HG03442 (cell line): ENCODE measurements around the gene RANBP3L.
"Not testable (repeated sequence)": the region's sequence is repeated elsewhere in the genome, so short reads cannot be mapped to it uniquely, and the experiment has no call there.

Experiments
- ATAC-seq: cut with Tn5 transposase; IDR thresholded peaks from one replicate; pipeline ENCODE4 v1.9.1; 2021; ENCODE audit warnings: mild to moderate bottlenecking, moderate library complexity; ENCODE audit not compliant: unreplicated experiment

The RANBP3L gene

DNA sequence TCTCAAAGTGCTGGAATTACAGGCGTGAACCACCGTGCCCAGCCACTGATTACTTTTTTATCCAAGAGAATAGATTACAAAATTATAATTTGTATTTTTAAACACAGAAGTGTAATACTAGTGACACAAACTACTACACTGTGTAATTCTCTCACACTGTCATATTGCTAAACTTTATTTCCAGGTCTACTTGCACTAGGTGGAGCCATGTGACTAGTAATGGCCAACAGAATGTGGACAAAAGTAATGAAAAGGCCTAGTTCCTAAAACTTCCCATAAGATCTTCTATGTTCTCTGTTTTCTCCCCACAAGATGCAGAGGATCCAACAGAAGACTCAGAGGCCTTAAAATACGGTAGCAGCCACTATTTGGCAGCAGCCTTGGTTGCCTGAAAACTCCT lies 87.3 kb downstream of the RANBP3L start:
- no peak for ATAC-seq

DNA sequence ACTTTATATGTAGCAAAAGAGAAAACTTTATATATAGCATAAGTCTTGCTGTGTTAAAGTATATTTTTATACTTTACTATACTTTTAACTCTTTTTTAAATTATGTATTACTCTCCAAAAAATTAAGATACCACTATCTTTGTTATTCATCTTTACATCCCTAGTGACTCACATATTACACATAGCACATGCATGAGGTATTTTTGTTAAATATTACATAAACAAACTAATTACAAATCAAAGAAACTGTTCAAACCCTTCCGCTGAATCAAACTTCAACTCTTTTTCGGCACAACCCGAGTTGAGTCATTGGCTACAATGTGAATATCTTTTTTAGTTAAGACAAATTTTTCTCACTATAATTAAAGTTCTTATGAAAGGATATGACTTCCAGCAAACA lies 92.0 kb downstream of the RANBP3L start:
- no peak for ATAC-seq

DNA sequence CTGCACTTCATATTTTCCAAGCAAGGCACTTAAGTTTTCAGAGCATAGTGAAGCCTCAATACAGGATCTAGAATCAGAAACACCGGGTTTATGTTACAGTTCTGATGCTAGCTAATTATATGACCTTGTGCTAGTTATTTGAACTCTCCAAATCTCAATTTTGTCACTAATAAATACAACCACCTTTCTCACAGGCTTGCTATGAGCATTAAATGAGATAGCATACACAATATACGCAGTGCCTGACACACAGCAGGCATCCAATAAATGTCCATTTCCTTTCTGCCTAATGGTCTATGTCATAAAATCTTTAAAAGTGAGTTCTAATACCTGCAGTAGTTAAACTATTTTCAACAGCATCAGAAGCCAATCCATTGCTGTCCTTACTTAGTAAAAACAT lies 92.9 kb downstream of the RANBP3L start:
- ATAC-seq: no peak

DNA sequence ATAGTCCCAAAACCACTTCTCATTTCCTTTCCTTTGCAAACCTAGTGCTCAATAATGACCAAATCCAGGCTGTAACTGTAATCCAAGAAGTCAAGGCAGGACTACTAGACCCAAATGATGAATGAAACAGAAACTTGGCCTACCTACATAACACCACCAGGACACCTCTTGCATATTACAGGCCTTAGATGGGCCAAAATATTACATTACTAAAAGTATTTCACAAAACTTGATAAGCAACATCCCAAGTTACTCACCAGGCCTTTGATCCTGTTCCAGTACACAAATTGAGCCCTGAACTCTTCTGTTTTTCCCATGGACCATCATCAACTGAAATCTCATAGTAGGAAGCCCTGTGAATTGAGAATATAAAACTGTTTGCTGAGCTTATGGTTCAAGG lies 94.8 kb downstream of the RANBP3L start:
- ATAC-seq: no peak

DNA sequence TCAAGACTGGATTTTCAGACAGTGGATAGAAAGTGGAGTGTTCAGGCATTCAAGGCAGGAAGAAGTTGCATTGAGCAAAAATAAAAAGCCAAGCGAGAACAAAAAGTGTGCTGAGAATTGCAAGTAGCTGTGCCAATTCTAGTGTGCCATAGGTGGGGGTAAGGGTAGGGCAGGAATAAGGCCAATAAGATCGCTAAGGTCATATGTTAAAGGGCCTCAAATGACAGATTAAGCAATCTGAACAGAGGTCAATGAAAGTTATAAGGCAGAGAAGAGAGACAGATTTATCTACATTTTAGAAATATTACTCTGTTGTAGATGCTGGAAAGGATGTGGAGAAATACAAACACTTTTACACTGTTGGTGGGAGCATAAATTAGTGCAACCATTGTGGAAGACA lies 96.4 kb downstream of the RANBP3L start:
- no peak for ATAC-seq

DNA sequence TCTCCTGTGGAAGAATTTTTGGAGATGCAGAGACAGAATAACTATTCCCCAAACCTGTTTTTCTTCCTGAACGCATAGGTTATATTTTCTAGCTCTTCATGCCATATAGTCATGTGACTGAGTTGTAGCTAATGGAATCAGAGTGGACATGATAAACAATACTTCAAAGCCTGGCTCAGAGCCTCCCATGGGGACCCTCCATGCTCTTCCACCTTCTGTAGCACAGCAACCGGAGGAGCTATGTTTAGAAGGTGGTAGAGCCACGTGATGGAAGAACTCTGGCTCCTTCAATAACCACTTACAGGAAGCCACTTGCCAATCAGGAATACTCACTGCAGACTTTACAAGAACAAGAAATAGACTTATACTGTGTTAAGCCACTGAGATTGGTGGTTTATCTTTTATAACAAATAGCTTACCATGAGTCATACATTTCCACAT lies 99.2 kb downstream of the RANBP3L start:
- no peak for ATAC-seq

DNA sequence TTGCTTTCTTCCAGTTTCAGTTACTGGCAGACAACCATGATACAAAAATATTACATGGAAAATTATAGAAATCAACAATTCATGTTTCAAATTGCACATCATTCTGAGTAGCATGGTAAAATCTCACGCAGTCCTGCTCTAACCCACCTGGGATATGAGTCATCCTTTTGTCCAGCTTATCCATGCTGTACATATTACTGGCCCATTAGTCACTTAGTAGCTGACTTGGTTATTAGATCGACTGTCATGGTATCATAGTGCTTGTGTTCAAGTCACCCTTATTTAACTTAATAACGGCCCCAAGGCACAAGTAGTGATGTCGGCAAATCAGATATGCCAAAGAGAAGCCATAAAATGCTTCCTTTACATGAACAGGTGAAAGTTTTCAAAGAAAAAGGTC lies 101.2 kb downstream of the RANBP3L start:
- no peak for ATAC-seq

DNA sequence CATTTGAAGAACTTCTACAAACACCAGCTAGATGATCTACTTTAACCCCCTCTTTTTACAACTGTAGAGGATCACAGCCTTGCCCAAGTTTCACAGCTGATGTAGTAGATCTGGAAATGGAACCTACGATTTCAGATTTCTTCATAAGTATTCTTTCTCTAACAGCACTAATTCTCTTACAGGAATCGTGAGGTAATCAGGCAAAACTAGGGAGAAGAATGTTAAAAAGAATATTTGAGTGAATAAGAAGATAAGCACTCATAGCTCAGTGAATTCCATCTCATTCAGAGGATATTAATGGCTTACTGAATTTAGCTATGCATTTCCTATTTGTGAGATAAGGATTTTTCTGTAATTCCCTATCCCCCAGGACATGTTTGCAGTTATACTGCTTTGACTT lies 102.1 kb downstream of the RANBP3L start:
- ATAC-seq: no peak

DNA sequence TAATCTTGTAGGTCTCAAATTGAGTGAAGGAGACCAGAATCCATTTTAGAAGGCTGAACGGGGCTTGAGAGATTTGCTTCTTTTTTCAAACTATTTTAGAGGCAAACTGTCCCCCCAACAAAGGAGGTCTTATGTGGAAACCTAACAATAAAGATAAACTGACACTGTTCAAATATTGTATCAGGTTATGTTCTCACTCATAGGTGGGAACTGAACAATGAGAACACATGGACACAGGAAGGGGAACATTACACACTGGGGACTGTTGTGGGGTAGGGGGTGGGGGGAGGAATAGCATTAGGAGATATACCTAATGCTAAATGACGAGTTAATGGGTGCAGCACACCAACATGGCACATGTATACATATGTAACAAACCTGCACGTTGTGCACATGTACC lies 102.9 kb downstream of the RANBP3L start:
- not testable (repeated sequence) for ATAC-seq
